ENCODE data around the gene LRRC14B.

The LRRC14B gene

DNA sequence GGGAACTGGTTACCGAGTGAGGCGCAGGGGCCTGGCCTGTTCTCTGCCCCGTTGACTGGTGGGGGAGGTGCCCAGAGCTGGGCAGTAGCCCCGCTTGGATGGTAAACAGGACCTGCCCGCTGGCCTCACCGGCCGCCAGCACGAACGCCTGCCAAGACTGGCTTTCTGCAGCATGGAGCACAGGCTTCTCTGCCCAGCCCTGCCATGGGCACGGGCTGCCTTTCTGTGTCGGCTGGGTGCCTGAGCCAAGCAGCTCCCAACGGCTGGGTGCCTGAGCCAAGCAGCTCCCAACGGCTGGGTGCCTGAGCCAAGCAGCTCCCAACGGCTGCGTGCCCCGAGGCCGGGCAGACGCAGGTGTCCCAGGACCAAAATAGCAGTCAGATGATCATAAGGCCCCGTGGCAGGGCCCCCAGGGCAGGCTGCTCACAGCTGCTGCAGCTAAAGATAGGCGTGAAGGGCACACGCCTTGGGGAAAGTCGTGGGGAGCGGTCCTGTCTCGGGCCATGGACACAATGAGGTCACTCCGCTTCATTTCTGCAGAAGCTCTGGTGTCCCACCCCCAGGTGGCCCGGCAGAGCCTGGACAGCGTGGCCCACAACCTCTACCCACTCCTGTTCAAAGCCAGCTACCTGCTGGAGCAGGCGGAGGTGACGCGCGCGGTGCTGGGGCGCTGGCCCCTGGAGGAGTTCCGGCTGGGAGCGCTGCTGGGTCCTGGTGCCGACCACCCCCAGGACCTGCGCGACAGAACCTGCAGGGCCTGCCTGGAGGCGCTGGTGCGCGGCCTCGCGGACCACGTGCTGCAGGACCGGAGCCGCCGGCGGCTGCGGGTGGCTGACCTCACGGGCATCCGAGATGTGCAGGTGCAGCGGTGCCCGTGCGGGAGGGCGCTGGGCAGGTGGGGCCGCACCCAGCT, at the start of gene LRRC14B:
Gene LRRC14B, plus strand, starts transcription at position 460 of the 913 bp plus-strand sequence. Its CDS starts 44 bp downstream, at position 504.
- DNase-seq = peak in 36 of 56 donors; percentile 11 to 72 (median 46)

- DNase-seq = no peak
These were observed 49.5 kb upstream of the LRRC14B start for GRCh38 chr5:141761-142160.

DNA sequence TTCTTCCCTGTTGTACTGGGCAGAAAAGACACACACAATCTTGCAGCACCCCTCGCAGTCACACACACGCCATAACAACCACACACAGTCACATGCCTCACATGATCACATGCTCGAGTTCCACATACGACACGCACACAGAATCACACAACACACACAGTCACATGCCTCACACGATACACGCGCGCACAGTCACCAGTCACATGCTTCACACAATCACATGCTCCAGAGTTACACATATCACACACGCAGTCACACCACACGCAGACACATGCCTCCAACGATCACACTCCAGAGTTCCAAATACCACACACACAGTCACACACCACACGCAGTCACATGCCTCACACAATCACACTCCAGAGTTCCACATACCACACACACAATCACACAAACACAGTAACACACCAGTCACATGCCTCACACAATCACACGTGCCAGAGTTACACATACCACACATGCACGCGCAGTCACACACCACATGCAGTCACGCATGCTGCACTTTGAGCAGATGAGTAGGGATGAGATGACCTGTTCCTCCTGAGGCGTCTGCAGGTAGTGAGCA, 49.0 kb upstream of the LRRC14B start:
- no peak for DNase-seq

DNA sequence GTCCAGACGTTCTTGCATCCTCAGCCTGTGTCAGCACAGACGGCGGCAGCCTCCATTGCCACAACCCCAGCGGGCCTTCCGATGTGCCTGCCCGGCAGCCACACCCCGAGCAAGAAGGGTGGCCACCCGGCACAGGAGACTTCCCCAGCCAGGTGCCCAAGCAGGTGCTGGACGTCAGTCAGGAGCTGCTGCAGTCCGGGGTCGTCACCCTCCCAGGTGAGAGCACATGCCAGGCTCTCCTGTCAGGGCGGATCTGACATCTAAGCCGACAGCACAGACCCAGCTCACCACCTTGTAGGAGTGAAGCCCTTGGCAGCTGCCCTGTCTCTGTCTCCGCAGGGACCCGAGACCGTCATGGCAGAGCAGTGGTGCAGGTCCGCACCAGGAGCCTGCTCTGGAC, 48.3 kb upstream of the LRRC14B start:
- no peak for DNase-seq

- DNase-seq = no peak
These were observed 46.4 kb upstream of the LRRC14B start for GRCh38 chr5:144941-145340.

DNA sequence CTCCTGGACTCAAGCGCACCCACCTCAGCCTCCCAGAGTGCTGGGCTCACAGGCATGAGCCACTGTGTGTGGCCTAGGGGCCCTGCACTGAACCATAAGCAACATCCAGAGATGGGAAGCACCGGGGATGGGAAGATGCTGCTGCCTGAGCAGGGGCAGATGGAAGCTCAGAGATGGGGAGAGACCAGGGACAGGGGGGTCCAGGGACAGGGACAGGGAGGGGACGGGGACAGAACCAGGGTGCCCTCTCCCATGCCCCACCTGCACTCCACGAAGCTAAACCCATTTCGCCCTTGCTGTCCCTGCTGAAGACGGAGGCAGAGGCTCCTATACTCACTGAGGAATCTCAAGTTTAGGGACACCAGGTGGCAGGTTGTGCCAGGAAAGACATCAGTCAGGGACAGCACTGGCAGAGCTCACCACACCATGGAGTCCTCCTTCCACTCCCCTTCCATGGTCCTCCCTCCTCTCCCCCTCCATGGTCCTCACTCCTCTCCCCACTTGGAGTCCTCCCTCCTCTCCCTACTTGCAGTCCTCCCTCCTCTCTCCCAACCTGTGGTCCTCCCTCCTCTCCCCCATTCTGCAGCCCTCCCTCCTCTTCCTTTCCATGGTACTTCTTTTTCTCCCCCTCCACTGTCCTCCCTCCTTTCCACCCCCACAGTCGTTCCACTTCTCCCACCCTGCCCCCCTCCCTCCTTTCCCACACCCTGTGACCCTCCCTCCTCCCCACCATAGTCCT, 45.5 kb upstream of the LRRC14B start:
- no peak for DNase-seq

GRCh38 chr5:147751-148150, 43.5 kb upstream of the LRRC14B start:
- no peak for DNase-seq

GRCh38 chr5:149745-150485, 41.4 kb upstream of the LRRC14B start:
- DNase-seq = no peak

DNA sequence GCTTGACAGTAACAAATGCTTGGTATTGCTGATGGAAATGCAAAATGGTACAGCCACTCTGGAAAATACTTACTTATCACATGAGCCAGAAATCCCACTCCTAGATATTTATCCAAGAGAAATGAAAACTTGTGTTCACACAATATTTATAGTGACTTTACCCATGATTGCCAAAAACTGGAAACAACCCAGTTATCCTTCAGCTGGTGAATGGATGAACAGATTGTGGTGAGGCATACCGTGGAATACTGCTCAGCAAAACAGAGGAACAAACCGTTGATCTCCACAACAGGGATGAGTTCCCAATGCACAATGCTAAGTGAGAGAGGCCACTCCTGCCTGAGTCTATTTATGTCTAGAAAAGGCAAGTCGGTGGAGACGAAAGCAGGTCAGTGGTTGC, 40.5 kb upstream of the LRRC14B start:
- no peak for DNase-seq

DNA sequence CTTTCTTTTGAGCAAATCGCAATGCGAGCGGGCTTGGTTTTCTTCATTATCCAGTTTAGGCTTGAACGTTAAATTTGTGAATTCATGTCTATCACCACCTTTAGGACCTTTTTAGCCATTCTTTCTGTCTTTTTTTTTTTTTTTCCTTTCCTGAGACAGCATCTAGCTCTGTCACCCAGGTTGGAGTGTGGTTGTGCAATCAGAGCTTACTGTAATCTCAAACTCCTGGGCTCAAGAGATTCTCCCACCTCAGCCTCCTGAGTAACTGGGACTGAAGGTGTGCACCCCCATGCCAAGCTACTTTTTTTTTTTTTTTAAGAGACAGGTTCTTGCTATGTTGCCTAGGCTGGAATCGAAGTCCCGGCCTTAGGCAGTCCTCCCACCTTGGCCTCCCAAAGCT, 39.2 kb upstream of the LRRC14B start:
- DNase-seq = no peak

DNA sequence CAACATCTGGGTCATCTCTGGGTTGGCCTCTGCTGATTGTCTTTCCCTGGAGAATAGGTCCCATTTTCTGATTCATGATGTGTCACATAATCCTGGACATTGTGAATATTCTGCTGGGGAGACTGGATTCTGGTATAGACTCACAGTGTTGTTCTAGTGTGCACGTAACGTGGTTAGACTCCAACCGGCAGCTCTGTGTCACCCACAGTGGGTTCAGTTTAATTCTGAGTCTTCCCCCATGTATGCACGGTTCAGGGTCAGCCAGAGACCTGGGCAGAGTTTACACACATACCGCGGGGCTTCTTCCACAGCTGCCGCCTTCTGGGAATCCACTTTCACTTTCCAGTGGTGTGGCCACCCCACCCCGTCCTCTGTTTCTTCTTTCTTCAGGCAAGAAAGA, 38.0 kb upstream of the LRRC14B start:
- no peak for DNase-seq

DNA sequence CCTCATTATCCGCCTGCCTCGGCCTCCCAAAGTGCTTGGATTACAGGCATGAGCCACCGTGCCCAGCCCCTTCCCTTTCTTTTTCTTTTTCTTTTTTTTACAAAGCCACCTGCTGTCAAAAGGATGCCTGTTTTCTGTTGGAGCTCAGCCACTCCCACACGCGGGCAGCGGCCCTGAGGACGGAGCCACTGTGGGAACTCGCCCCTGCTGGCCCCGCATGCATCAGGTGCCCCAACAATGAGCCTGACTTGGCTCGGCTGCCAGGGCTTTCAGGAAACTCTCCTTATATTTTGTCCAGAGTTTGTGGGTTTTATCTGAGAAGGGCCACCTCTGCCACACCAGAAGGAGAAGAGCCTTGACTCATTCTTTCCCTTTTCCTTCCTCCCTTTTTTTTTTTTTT, 37.1 kb upstream of the LRRC14B start:
- DNase-seq = no peak

DNA sequence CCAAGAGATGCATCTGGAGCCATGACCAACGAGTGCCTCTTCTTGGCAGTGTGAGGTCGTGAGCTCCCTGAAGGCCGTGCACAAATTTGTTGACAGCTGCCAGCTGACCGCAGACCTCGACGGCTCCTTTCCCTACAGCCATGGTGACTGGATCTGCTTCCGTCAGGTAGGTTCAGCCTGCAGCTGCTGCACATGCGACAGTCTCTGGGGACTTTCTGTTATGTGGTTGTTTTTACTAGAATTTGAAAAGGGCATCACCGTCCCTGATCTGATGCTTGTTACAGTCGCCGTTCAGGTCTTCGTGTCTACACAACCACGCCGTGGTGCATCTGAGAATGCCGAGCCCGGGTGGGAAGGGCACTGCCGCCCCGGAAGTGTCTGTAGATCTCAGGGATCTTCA, 36.5 kb upstream of the LRRC14B start:
- no peak for DNase-seq

DNA sequence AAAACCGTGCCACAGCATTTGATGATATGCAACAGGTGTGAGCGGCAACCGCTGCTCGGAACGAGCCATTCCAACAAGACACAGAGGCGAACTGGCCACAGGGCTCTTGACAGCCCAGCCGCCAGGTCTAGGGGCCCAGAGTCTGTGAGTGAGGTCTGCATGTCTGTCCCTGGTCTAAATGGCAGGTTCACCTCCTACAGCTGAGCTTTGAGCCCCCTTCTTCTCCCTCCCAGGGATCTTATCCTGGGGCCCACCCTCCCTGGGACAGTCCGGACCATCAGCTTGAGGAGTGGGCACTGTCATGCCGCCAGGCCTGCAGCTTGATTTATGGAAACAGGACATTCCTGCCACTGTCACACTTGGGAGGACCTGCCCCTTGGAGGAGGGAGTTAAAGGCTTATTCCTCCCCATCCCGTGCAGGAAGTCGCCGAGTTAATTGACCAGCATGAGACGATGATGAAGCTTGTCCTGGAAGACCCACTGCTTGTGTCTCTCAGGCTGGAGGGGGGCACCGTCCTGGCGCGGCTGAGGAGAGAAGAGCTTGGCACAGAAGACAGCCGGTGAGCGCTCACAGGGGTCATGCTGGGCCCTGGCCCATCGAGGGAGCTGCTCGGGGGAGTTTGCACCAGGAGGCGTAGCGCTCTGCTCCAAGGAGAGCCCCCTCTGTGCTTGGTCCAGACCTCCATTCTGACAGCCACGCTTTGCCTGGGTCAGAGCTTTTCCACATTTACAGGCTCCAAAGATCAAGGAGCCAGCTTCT, 35.5 kb upstream of the LRRC14B start:
- no peak for DNase-seq

DNA sequence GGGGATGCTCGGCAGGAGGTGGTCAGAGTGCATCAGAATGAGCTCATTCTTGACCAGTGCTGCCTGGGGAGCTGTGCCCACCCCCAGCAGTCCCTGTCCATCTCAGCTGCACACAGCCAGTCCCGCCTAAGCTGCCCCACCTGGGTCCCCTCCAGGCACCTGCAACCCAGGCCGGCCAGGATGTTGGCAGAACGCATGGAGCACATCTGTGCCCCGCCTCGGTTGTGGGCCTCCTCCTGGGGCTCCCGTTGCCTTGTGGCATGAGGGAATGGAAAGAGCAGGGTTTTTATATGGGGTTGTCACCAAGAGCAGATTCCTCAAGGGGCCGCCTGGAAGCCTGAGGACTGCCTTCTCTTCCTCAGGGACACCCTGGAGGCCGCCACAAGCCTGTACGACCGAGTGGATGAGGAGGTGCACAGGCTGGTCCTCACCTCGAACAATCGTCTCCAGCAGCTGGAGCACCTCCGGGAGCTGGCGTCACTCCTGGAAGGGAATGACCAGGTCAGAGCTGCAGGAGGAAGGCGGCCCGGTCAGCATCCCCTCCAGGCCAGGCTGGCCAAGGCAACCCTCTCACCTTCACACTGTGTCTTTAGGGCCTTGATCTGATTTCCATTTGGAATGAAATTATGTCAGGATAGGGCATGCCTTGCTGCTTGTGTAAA, 34.8 kb upstream of the LRRC14B start:
- DNase-seq = no peak

GRCh38 chr5:157126-157715, 34.1 kb upstream of the LRRC14B start:
- DNase-seq = no peak

GRCh38 chr5:157801-158200, 33.5 kb upstream of the LRRC14B start:
- no peak for DNase-seq

DNA sequence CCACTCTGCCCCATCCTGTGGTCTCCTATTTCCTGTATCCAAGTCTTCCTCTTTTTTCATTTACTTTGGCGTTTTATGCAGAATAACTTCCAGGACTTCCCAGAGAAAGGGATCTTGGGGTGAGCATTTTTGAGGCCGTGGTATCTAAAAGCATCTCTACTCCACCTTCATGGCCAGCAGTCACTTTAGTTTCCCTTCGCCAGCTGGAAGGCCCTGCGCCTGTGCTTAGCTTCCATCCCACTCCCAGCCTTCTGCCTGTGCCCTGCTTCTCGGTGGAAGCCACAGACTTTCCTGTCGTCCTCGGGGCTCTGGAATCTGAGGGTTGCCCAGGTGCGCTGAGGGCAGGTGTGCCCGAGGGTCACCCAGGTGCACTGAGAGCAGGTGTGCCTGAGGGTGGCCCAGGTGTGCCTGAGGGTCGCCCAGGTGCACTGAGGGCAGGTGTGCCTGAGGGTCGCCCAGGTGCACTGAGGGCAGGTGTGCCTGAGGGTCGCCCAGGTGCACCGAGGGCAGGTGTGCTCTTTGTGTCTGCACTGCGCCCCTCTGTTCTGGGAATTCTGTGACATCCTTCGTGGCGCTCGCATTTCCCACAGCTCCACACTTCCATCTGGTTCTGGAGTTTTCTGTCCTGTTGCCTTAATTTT, 32.4 kb upstream of the LRRC14B start:
- DNase-seq = no peak

DNA sequence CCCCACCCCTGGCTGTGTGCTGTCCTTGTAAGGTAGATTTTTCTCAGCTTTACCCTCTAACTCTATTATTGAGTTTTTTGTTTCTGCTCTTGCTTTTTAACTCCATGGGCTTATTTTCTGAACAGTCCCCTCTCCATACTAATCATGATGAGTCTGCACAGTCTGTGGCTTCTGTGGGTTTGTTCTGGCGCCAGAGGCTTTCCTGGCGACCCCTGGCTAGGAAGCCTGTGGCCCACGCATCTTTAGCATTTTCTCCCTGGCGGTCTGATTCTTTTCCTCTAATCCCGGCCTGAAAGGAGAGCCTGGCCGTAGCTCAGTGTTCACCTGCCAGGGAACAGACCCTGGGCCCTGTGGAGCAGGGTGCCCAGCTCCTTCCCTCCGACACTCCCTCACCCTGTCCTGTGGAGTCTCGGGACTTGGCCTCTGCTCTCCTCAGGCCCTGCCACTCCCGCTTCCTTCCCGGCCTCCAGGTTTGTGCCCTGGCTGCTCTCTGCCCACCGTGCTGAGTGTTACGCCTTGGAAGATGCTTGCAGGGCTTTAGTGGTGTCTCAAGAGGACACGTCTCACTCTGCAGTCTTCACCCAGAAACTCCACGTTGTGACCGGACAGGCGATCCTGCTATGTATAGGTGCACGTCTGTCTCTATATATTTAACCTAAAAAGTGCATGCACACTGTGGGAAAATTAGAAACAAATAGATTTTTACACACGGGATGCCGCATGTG, 31.7 kb upstream of the LRRC14B start:
- DNase-seq = no peak

Measured in nucleus accumbens (tissue), 56 donors.